ENCODE results near the gene NUP153. TPM values are rescaled to one million over a fixed set of nuclear protein-coding genes. Genes with fewer than 3 reads are reported as not detected.
"Not testable (repeated sequence)": the region's sequence is repeated elsewhere in the genome, so short reads cannot be mapped to it uniquely, and the experiment has no call there.

NUP153 gene
- total RNA-seq, 1 experiment from 2014 or later, result 36.3 TPM

DNA sequence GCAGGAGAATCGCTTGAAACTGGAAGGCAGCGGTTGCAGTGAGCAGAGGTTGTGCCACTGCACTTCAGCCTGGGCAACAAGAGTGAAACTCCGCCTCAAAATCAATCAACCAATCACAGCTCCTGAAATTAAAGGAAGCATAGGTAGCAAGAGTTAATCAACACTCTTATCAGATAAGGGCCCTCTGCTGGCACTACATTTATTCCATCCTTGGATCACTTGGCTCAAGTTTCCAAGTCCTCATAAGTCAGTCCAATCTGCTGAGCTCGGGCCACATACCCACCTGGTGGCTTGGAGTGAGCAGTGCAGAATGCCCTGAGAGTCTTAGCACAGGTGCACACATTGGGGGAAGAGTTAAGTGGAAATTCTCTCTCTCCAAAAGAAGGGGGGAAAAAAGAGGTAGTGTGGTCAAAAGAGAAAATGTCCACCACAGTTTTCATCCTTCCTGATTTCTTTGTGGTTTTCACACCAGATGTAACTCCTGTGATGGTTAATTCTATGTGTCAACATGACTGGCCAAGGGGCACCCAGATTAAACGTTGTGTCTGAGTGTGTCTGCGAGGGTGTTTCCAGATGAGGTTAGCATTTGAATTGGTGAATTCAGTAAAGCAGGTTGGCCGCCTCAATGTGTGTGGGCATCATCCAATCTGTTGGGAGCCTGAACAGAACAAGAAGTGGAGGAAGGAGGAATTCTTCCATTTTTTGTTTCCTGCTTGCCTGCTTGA is 120.8 kb downstream of the NUP153 start:
- TF ChIP-seq, protein P1, sequence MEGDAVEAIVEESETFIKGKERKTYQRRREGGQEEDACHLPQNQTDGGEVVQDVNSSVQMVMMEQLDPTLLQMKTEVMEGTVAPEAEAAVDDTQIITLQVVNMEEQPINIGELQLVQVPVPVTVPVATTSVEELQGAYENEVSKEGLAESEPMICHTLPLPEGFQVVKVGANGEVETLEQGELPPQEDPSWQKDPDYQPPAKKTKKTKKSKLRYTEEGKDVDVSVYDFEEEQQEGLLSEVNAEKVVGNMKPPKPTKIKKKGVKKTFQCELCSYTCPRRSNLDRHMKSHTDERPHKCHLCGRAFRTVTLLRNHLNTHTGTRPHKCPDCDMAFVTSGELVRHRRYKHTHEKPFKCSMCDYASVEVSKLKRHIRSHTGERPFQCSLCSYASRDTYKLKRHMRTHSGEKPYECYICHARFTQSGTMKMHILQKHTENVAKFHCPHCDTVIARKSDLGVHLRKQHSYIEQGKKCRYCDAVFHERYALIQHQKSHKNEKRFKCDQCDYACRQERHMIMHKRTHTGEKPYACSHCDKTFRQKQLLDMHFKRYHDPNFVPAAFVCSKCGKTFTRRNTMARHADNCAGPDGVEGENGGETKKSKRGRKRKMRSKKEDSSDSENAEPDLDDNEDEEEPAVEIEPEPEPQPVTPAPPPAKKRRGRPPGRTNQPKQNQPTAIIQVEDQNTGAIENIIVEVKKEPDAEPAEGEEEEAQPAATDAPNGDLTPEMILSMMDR (IDR thresholded peaks at IDR 0.05; ENCODE audit: unreplicated experiment), result peak; percentile 36
- Mint-ChIP-seq H3K9me3 (ENCODE audit: low read depth, unreplicated experiment) (no peaks in the 10 kb centered on the region), H3K4me3 (ENCODE audit: low read depth, unreplicated experiment) (no peak overlapping the region), H3K36me3 (ENCODE audit: insufficient read depth, unreplicated experiment) (no peaks in the 10 kb centered on the region), H3K27me3 (ENCODE audit: unreplicated experiment) (no peaks in the 10 kb centered on the region), H3K27ac (ENCODE audit: unreplicated experiment) (no peak overlapping the region), H3K4me1 (ENCODE audit: low read depth, unreplicated experiment) (peaks cover 13% of the 10 kb centered on the region)
- BruUV-seq (replicated peaks), result no TSS peak
- CTCF ChIA-PET, result interaction anchor here (0.6 to 1.0 kb wide), 3 partner anchors 17 to 457 kb away, joined by 3 to 6 read pairs (median 4); no protein-coding TSS in a partner anchor
- peak; percentile 58 for DNase-seq
- intact Hi-C loops (cut with micrococcal nuclease; ENCODE audit: unreplicated experiment), result no loop called here

DNA sequence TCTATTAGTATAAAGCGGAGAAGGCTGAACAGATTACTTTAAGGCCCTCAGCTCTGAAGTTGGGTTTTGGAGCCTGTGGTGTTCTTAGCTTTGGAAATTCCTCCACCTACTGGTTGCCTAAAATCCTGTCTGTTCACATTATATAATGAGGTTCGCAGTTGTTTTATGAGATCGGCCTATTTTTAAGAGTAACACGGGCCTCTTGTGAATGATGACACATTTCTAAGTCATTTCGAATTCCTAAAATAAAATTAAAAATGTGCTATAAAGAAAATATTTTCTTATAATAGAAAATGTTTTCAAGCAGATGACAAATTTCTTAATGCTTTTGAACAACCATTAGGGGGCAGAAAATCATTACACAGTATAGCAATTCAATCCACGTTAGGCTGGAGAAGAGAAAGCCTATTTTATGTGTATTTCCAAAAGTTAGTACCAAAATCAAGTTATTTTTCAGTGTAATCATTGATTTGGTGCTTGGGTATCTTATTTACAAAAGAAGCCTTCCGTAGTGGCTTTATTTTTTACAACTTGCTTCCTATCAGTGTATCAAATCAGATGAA is 122.4 kb downstream of the NUP153 start:
- Mint-ChIP-seq H3K9me3 (ENCODE audit: low read depth, unreplicated experiment) (no peaks in the 10 kb centered on the region), H3K4me3 (ENCODE audit: low read depth, unreplicated experiment) (no peak overlapping the region), H3K27ac (ENCODE audit: unreplicated experiment) (no peak overlapping the region), H3K27me3 (ENCODE audit: unreplicated experiment) (no peaks in the 10 kb centered on the region), H3K4me1 (ENCODE audit: low read depth, unreplicated experiment) (peaks cover 13% of the 10 kb centered on the region), H3K36me3 (ENCODE audit: insufficient read depth, unreplicated experiment) (no peaks in the 10 kb centered on the region)
- no TSS peak for BruUV-seq (replicated peaks)
- CTCF ChIA-PET, result interaction anchor here (0.6 to 0.9 kb wide), 4 partner anchors 11 to 428 kb away, joined by 3 to 7 read pairs (median 4); partner anchors contain the start of gene FAM8A1
- peak; percentile 23 for DNase-seq
- intact Hi-C loops (cut with micrococcal nuclease; ENCODE audit: unreplicated experiment), result loop anchor here (1.0 to 5.0 kb wide), 4 partner anchors 218 to 428 kb away; partner anchors contain the start of gene RBM24
- TF ChIP-seq, protein P1 (IDR thresholded peaks at IDR 0.05; ENCODE audit: unreplicated experiment), result peak; percentile 61

- no peak overlapping the region for H3K4me3 Mint-ChIP-seq (ENCODE audit: low read depth, unreplicated experiment)
- H3K27ac Mint-ChIP-seq (ENCODE audit: unreplicated experiment), result no peak overlapping the region
- CTCF ChIA-PET, result interaction anchor here (0.6 to 0.9 kb wide), 4 partner anchors 10 to 427 kb away, joined by 3 to 7 read pairs (median 4); partner anchors contain the start of gene FAM8A1
- no TSS peak for BruUV-seq (replicated peaks)
- intact Hi-C loops (cut with micrococcal nuclease; ENCODE audit: unreplicated experiment), result loop anchor here (1.0 to 5.0 kb wide), 4 partner anchors 218 to 428 kb away; partner anchors contain the start of gene RBM24
- H3K27me3 Mint-ChIP-seq (ENCODE audit: unreplicated experiment), result no peaks in the 10 kb centered on the region
- DNase-seq, result no peak
- H3K36me3 Mint-ChIP-seq (ENCODE audit: insufficient read depth, unreplicated experiment), result no peaks in the 10 kb centered on the region
- H3K4me1 Mint-ChIP-seq (ENCODE audit: low read depth, unreplicated experiment), result peaks cover 13% of the 10 kb centered on the region
- TF ChIP-seq, protein P1 (IDR thresholded peaks at IDR 0.05; ENCODE audit: unreplicated experiment), result no peak
- H3K9me3 Mint-ChIP-seq (ENCODE audit: low read depth, unreplicated experiment), result no peaks in the 10 kb centered on the region
Measured at GRCh38 chr6:17583811-17584210, 122.9 kb downstream of the NUP153 start.

GRCh38 chr6:17581282-17581681 is 125.4 kb downstream of the NUP153 start:
- H3K9me3 Mint-ChIP-seq (ENCODE audit: low read depth, unreplicated experiment); BruUV-seq (replicated peaks); H3K36me3 Mint-ChIP-seq (ENCODE audit: insufficient read depth, unreplicated experiment); CTCF ChIA-PET; H3K27ac Mint-ChIP-seq (ENCODE audit: unreplicated experiment); DNase-seq; H3K27me3 Mint-ChIP-seq (ENCODE audit: unreplicated experiment): not testable (repeated sequence)
- peak overlapping the region; percentile 80 for H3K4me3 Mint-ChIP-seq (ENCODE audit: low read depth, unreplicated experiment)
- peaks cover 13% of the 10 kb centered on the region for H3K4me1 Mint-ChIP-seq (ENCODE audit: low read depth, unreplicated experiment)
- intact Hi-C loops (cut with micrococcal nuclease; ENCODE audit: unreplicated experiment), result loop anchor here (5.0 kb wide), 2 partner anchors 221 to 299 kb away; partner anchors contain the start of gene RBM24

Data from Calu3 (cell line).